Adipocyte (in vitro differentiated cells): Measurements from ENCODE around the gene NOSTRIN.

ENCODE experiments used
- DNase-seq: peaks from one replicate; pipeline ENCODE4 v3.0.0-alpha.2; 2015; ENCODE audit warnings: low read depth
- H3K27me3 ChIP-seq: replicated peaks from 2 replicates; pipeline ENCODE4 v1.7.0; 2013; ENCODE audit warnings: mild to moderate bottlenecking, low read length, moderate library complexity; ENCODE audit not compliant: control insufficient read depth, insufficient read depth
- H3K36me3 ChIP-seq: 2 replicates; pipeline ENCODE4 v1.7.0; 2013; ENCODE audit warnings: low read length, mild to moderate bottlenecking, moderate library complexity; ENCODE audit not compliant: control insufficient read depth, insufficient read depth, severe bottlenecking
- H3K4me1 ChIP-seq: 2 replicates; pipeline ENCODE4 v1.7.0; 2013; ENCODE audit warnings: mild to moderate bottlenecking, low read length, moderate library complexity; ENCODE audit not compliant: control insufficient read depth, insufficient read depth
- H3K4me3 ChIP-seq: 2 replicates; pipeline ENCODE4 v1.7.0; 2013; ENCODE audit warnings: mild to moderate bottlenecking, low read length, moderate library complexity
- H3K9ac ChIP-seq: 2 replicates; pipeline ENCODE4 v1.7.0; 2013; ENCODE audit warnings: mild to moderate bottlenecking, low read length, moderate library complexity
- H3K9me3 ChIP-seq: 2 replicates; pipeline ENCODE4 v1.7.0; 2013; ENCODE audit warnings: mild to moderate bottlenecking, low read length, moderate library complexity; ENCODE audit not compliant: control insufficient read depth

NOSTRIN gene

GRCh38 chr2:168825126-168825525 is 22.7 kb downstream of the NOSTRIN start:
- Histone ChIP-seq H3K9me3 (no peaks in the 10 kb centered on the region), H3K27me3 (peaks cover 2% of the 10 kb centered on the region), H3K4me3 (no peak overlapping the region), H3K4me1 (no peaks in the 10 kb centered on the region), H3K9ac (no peak overlapping the region), H3K36me3 (no peaks in the 10 kb centered on the region)
- no peak for DNase-seq

GRCh38 chr2:168830958-168831357 is 28.5 kb downstream of the NOSTRIN start:
- H3K9ac ChIP-seq, result no peak overlapping the region
- no peaks in the 10 kb centered on the region for H3K36me3 ChIP-seq
- DNase-seq, result no peak
- no peaks in the 10 kb centered on the region for H3K27me3 ChIP-seq
- H3K9me3 ChIP-seq, result peaks cover 4% of the 10 kb centered on the region
- H3K4me1 ChIP-seq, result no peaks in the 10 kb centered on the region
- no peak overlapping the region for H3K4me3 ChIP-seq

DNA sequence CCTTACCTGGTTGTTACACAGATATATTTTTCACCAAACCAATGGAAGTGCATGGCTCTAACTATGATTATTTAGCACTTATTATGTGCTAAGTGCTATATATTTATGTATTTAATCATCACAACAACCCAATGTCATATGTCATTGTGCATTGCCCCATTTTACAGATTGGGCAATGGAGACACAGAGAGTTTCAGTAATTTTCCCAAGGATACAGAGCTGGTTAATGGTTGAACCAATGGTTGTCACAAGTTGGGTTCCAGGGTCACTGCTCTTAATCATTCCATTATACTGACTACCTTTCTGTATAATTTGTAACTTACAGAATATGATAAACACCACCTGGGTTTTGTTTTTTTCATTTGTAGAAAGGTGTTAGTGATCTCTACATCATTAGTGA is 29.2 kb downstream of the NOSTRIN start:
- H3K4me1 ChIP-seq, result no peaks in the 10 kb centered on the region
- H3K9me3 ChIP-seq, result peaks cover 4% of the 10 kb centered on the region
- no peak overlapping the region for H3K9ac ChIP-seq
- DNase-seq, result no peak
- no peaks in the 10 kb centered on the region for H3K36me3 ChIP-seq
- H3K27me3 ChIP-seq, result no peaks in the 10 kb centered on the region
- H3K4me3 ChIP-seq, result no peak overlapping the region

DNA sequence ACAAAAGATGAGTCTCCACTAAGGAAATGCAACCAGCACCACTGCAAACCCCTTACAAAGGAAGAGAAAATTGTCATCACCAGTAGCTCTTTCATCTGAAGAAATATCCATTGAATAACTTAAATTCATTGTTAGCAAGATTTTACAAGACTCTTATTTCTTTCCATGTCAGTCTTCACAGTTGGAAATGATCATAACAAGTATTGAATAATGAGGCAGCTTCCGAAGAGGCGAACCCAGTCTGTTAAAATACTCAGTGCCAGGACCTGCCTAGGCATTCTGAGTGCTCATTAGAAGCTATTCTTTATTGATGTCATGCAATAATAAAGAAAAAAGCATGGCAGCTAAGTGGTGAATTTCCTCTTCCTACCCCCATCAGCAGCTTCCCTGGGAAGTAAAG is 33.5 kb downstream of the NOSTRIN start:
- Histone ChIP-seq H3K9ac (no peak overlapping the region), H3K9me3 (peaks cover 4% of the 10 kb centered on the region), H3K27me3 (no peaks in the 10 kb centered on the region), H3K4me1 (no peaks in the 10 kb centered on the region), H3K4me3 (no peak overlapping the region), H3K36me3 (no peaks in the 10 kb centered on the region)
- DNase-seq, result no peak

DNA sequence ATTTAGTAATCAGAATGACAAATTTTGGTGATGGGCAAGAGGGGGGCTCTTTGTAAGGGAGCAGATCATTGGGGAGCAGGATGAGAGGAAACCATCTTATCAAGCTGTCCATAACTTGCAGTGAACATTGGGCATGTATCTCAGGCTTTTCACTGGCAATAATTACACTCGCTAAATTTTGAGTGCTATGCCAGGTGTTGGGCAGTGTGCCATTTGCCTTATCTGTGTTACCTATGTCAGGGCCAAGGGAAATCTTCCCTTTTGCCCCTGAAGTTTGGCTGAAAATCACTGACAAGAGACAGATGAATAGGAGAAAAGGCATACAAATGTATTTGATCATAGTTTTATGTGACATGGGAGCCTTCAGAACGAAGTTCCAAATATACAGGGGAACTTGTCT is 39.0 kb downstream of the NOSTRIN start:
- no peaks in the 10 kb centered on the region for H3K9me3 ChIP-seq
- no peaks in the 10 kb centered on the region for H3K36me3 ChIP-seq
- H3K9ac ChIP-seq, result no peak overlapping the region
- H3K27me3 ChIP-seq, result no peaks in the 10 kb centered on the region
- H3K4me1 ChIP-seq, result no peaks in the 10 kb centered on the region
- no peak for DNase-seq
- H3K4me3 ChIP-seq, result no peak overlapping the region

DNA sequence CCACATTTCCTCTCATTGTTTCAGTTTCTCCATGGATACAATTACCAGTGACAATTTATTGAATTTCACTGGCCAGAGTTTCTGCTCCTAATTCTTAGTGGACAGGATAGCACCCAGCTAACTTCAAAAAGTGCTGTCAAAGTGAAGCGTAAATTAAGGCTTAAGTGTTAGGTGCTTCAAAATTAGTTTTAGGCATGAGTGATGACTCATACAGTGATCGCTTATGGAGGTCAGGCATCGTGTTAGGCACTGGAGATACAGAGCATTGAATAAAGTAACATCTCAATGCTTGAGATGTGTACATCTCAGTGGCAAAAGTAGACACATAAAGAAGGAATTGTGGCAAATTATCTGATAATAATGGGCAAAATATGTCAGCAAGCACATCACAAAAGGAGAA is 40.8 kb downstream of the NOSTRIN start:
- no peak for DNase-seq
- no peaks in the 10 kb centered on the region for H3K27me3 ChIP-seq

DNA sequence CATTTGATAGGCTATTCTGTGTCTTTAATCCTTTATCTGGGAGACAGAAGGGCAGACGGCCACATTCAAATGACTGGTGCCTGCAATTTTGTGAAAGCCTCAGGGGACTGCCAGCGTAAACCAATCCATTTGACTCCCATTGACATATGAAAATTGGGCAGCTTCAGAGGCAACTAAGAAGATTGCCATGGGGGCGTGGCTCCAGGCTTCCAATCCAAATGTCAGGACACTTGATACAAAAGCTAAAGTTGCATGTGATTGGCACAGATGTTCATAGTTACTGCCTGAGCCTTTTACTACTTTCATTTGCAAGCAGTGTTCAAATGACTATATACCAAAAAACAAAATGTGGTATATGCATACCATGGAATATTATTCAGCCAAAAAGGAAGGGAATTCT is 45.8 kb downstream of the NOSTRIN start:
- no peaks in the 10 kb centered on the region for H3K9me3 ChIP-seq
- H3K4me3 ChIP-seq, result no peak overlapping the region
- no peak overlapping the region for H3K9ac ChIP-seq
- H3K4me1 ChIP-seq, result no peaks in the 10 kb centered on the region
- no peak for DNase-seq
- H3K36me3 ChIP-seq, result no peaks in the 10 kb centered on the region
- no peaks in the 10 kb centered on the region for H3K27me3 ChIP-seq

More for the DNA sequence above, 40.8 kb downstream of the NOSTRIN start:
- no peaks in the 10 kb centered on the region for H3K36me3 ChIP-seq
- no peak overlapping the region for H3K4me3 ChIP-seq
- no peaks in the 10 kb centered on the region for H3K9me3 ChIP-seq
- H3K9ac ChIP-seq, result no peak overlapping the region
- no peaks in the 10 kb centered on the region for H3K4me1 ChIP-seq

DNA sequence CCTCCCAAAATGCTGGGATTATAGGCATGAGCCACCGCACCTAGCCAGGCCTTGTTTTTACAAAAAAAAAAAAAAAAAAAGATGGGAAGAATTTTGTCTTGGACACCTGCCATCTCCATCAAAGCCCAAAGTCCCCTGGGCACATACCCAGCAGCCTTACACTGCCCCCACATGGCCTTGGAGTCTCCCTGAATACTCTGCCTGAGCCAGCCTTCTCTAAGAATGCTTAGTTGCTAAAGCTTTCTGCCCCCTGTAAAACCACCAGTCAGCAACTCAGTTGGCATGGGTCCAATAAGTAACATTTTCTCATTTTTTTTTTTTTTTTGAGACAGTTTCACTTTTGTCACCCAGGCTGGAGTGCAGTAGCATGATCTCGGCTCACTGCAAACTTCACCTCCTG is 47.2 kb downstream of the NOSTRIN start:
- Histone ChIP-seq H3K4me3 (no peak overlapping the region), H3K27me3 (no peaks in the 10 kb centered on the region), H3K9ac (no peak overlapping the region), H3K4me1 (no peaks in the 10 kb centered on the region), H3K9me3 (no peaks in the 10 kb centered on the region), H3K36me3 (no peaks in the 10 kb centered on the region)
- peak; percentile 32 for DNase-seq

- Histone ChIP-seq H3K36me3 (no peaks in the 10 kb centered on the region), H3K9ac (no peak overlapping the region), H3K4me3 (no peak overlapping the region), H3K27me3 (no peaks in the 10 kb centered on the region), H3K4me1 (no peaks in the 10 kb centered on the region), H3K9me3 (no peaks in the 10 kb centered on the region)
- no peak for DNase-seq
These were observed 48.4 kb downstream of the NOSTRIN start for GRCh38 chr2:168850846-168851245.

- peak; percentile 34 for DNase-seq
- no peak overlapping the region for H3K9ac ChIP-seq
These were observed 49.4 kb downstream of the NOSTRIN start for GRCh38 chr2:168851674-168852320.

GRCh38 chr2:168852481-168852880 is 50.0 kb downstream of the NOSTRIN start:
- Histone ChIP-seq H3K4me1 (no peaks in the 10 kb centered on the region), H3K9ac (no peak overlapping the region), H3K9me3 (no peaks in the 10 kb centered on the region), H3K4me3 (no peak overlapping the region), H3K36me3 (no peaks in the 10 kb centered on the region), H3K27me3 (no peaks in the 10 kb centered on the region)
- no peak for DNase-seq

More at GRCh38 chr2:168851674-168852320, 49.4 kb downstream of the NOSTRIN start:
- no peaks in the 10 kb centered on the region for H3K36me3 ChIP-seq
- no peak overlapping the region for H3K4me3 ChIP-seq
- H3K4me1 ChIP-seq, result no peaks in the 10 kb centered on the region
- no peaks in the 10 kb centered on the region for H3K9me3 ChIP-seq
- H3K27me3 ChIP-seq, result no peaks in the 10 kb centered on the region

- H3K36me3 ChIP-seq, result no peaks in the 10 kb centered on the region
- no peaks in the 10 kb centered on the region for H3K27me3 ChIP-seq
- no peak overlapping the region for H3K9ac ChIP-seq
These were observed 51.0 kb downstream of the NOSTRIN start for GRCh38 chr2:168853471-168853870.

More at GRCh38 chr2:168853471-168853870, 51.0 kb downstream of the NOSTRIN start:
- no peak overlapping the region for H3K4me3 ChIP-seq
- H3K4me1 ChIP-seq, result no peaks in the 10 kb centered on the region
- DNase-seq, result no peak
- H3K9me3 ChIP-seq, result no peaks in the 10 kb centered on the region
